Measurements from ENCODE around the gene TOX3.

DNA sequence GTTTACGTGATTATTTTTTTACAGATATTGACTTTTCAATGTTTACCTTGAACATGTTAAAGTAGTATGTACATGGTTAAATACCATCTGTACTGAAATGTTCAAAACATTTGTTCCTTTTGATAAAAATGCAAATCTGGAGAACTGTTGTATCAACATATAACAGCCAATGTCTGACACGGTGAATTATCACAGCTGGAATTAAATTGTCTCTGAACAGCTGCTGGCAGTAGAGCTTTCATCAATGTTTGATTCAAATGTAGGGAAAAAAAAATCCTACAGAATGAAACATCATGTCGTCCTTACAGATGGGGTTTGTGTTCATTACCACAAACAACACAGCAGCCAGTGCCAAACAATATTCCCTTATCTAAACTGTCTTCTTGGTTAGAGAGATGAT is 79.9 kb downstream of the TOX3 start:
- TF ChIP-seq, protein P1, sequence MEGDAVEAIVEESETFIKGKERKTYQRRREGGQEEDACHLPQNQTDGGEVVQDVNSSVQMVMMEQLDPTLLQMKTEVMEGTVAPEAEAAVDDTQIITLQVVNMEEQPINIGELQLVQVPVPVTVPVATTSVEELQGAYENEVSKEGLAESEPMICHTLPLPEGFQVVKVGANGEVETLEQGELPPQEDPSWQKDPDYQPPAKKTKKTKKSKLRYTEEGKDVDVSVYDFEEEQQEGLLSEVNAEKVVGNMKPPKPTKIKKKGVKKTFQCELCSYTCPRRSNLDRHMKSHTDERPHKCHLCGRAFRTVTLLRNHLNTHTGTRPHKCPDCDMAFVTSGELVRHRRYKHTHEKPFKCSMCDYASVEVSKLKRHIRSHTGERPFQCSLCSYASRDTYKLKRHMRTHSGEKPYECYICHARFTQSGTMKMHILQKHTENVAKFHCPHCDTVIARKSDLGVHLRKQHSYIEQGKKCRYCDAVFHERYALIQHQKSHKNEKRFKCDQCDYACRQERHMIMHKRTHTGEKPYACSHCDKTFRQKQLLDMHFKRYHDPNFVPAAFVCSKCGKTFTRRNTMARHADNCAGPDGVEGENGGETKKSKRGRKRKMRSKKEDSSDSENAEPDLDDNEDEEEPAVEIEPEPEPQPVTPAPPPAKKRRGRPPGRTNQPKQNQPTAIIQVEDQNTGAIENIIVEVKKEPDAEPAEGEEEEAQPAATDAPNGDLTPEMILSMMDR (IDR thresholded peaks at IDR 0.05) = no peak
- no peak for TF ChIP-seq POLR2A (IDR thresholded peaks at IDR 0.05)

Measured in lower leg skin (tissue), 3 donors.